ENCODE results near the gene C8B.

The C8B gene

DNA sequence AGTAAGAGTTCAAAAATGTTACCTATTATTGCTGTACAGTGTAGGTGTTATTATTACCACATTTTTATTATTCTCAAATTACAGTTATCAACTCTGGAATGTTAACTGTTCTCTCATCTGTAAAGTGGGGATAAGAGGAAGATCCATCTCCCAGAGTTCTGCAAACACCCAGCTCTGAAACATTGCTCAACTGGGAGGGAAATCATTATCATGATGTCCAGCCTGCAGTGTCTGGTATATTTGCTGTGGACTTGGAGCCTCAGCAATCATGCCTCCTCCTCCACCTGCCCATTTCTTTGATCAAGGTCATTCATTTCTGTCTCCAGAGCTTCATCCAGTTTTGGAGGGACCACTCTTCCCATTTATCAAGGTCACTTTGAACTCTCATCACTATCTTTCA is 71.8 kb downstream of the C8B start:
- DNase-seq, result no peak

DNA sequence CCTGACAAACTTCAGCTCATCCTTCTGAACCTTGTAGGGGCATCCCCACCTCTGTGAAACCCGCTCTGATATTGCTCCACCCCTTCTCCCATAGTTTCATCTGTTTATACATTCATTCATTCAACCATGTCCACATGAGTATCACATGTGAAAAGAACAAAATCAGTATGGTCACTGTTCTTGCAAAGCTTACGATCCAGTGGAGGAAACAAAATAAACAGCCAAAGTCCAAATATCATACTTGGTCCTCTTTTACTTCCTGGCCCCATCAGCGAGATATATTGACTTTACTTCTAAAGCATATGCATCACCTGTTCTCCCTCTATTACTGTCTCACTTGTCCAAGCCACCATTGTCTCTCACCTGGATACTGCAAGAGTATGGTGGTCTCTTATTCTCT is 75.6 kb downstream of the C8B start:
- no peak for DNase-seq

DNA sequence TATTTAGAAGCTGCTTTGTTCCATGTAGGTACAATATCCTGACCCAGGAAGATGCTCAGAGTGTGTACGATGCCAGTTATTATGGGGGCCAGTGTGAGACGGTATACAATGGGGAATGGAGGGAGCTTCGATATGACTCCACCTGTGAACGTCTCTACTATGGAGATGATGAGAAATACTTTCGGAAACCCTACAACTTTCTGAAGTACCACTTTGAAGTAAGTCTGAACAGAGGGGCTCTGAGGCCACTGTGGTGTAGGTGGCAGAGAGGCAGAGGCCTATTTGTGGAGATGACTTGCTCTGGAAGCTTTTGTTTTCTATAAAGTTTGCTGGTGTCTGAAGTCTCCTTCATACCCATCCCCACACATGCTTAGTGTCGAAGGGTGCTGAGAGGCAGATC is 84.4 kb downstream of the C8B start:
- DNase-seq, result no peak

DNA sequence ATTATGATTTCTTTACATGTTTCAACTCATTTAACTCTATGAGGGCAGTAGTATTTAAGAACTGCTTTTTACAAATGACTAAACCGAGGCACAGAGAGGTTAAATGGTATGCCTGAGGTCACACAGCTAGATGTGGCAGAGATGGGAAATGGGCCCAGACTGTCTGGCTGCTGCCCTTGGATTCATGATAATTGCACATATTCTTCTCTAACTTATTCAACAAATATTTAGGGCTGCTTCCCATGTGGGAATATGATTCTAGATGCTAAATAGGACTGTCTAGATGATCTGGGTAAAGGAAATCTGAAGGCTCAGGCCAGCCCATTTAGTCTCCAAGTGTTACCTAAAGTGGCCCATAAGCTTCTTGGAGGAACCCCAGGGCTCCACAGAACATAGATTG is 85.0 kb downstream of the C8B start:
- DNase-seq, result no peak

All from eye (tissue), 1 donor.